Muscle of arm (tissue), 12 donors: ENCODE results near the gene NUDT4B. TPM values are rescaled to one million over a fixed set of nuclear protein-coding genes. Genes with fewer than 3 reads are reported as not detected.
"Not testable (repeated sequence)": the region's sequence is repeated elsewhere in the genome, so short reads cannot be mapped to it uniquely, and the experiment has no call there.

ENCODE experiments used
- DNase-seq: peaks from one replicate; pipeline ENCODE4 v3.0.0-alpha.2; 2013
- polyA plus RNA-seq, 12 donors: library from polyadenylated mRNA; unstranded; fragments of 120-200 nt; gene quantifications; one replicate each; pipeline ENCODE4 v1.2.1, GENCODE V29; 2013; ENCODE audit not compliant: insufficient read length in 12 of 12

NUDT4B gene
- polyA plus RNA-seq, 12 donors: 0.50 to 9.8 (median 0.96) TPM; not detected in 4

GRCh38 chr1:148733585-148734310 is 14.8 kb upstream of the NUDT4B start:
- not testable (repeated sequence) for DNase-seq

GRCh38 chr1:148734311-148734662 is 14.3 kb upstream of the NUDT4B start:
- not testable (repeated sequence) for DNase-seq

DNA sequence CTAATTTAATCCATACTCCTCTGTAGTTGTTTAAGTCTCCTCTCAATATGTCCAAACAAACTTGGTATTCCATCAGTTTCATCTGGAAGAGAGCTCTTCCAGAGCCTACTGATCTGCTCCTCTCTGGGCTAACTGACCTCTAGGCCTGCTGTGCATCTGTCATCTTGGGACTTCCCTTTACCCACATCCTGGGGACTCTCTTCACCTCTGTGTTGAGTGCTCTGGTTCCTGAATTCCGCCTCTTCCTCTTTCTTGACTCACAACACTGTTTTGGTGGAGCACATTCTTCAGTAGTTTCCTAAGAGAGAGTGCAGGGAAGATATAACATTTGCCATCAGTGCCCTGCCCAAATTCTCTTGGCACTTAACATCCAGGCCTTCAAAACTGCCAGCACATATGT is 13.0 kb upstream of the NUDT4B start:
- DNase-seq: not testable (repeated sequence)

DNA sequence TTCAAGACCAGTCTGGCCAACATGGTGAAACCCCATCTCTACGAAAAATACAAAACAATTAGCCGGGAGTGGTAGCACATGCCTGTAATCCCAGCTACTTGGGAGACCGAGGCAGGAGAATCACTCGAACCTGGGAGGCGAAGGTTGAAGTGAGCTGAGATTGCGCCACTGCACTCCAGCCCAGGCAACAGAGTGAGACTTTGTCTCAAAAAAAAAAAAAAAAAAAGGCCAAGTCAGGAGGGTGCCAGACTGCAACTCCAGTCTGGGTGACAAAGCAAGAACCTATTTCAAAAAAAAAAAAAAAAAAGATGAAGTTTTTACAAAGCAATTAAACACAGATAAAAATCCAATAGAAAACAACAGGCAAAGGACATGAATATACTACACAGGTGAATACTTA is 9.9 kb upstream of the NUDT4B start:
- DNase-seq: not testable (repeated sequence)

- not testable (repeated sequence) for DNase-seq
These were observed 5.4 kb upstream of the NUDT4B start for GRCh38 chr1:148743200-148743599.

DNA sequence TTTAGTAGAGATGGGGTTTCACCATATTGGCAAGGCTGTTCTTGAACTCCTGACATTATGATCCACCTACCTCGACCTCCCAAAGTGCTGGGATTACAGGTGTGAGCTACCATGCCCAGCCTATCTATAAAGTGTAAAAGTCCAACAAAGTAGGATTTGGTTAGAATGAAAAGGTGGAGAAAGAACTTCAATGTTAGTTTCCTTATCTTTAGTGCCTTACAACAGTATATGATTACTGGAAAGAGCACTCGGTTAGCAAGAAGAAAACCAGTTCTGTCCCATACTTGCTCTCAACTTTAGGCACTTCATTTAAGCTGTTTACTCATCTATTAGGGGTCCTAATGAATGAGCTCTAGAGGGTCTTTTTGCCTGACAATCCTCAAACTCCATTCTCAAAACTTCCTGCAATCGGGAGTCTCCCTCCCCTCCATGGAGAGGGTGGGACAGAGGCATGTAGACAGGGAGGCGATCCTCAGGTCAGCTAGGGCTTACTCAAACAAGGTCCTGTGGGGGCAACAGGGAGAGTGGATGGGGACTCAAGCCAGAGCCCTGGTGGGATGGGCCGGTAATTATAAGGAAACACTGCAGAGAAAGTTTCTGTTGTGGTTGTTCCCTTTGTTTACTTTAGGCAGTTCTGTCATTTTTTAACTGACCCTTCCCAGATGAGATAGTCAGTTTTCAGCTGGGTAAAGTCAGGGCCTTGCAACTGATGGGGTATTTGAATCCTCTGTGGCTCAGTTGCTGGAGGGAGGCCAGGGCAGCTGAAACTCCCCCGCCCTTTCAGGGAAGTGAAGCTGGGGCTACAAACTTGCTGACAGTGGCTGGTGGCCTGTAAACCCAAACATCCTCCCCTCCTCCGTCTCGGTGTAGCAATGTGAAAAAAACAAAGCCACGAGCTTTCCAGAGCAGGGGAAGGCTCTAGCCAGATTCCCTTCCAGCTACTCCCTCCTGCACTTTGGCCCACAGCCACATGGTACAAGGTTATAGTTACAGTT is 4.6 kb upstream of the NUDT4B start:
- not testable (repeated sequence) for DNase-seq

DNA sequence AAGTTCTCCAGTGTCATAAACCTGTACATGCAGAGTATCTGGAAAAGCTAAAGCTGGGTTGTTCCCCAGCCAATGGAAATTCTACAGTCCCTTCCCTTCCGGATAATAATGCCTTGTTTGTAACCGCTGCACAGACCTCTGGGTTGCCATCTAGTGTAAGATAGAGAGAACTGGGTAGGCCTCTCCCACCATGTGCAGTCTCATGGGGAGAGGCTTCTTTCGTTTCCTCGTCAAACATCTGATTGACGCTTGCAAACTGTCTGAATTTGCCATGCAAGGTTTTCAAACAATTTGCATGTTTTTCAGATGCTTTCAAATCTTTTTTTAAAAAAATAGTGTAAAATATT is 734 bp downstream of the NUDT4B start:
- DNase-seq: not testable (repeated sequence)

GRCh38 chr1:148756231-148756630 is 7.7 kb downstream of the NUDT4B start:
- not testable (repeated sequence) for DNase-seq

DNA sequence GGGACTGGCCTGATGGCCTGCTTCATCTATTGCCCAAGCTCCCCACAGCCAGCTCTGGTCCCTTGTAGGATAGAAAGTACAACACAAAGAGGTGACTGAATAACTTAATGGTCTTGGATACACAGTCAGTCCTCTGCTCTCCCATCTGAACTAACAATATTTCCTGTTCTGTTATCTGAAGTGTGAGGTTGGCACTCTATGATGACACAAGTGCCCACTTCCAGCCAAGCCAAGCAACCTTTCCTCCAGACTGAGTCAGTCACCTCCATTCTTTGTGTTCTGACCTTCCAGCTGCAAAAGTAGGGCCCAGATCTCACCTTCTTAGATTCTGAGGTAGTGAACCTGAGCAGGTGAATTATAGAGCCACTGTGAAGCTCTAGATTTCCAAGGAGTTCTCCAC is 8.9 kb downstream of the NUDT4B start:
- not testable (repeated sequence) for DNase-seq

DNA sequence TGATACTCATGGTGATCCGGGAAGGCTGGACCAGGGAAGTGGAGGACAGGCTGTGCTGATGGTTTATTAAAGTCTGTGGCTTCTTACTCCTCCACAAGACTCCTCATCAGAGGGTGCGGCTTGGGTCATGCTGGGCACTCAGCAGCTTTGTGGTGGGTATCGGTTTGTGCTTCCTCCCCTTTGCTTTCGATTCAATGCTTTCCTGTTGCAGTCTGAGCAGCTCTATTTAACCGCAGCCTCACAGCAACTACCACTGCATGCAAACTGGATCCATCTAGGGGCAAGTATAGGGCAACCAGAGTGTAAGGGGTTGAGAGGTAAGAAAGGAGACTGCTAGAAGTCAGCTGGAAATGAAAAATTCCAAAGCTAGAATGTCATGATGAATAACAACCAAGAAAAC is 9.8 kb downstream of the NUDT4B start:
- DNase-seq: not testable (repeated sequence)

GRCh38 chr1:148758925-148759324 is 10.4 kb downstream of the NUDT4B start:
- not testable (repeated sequence) for DNase-seq

DNA sequence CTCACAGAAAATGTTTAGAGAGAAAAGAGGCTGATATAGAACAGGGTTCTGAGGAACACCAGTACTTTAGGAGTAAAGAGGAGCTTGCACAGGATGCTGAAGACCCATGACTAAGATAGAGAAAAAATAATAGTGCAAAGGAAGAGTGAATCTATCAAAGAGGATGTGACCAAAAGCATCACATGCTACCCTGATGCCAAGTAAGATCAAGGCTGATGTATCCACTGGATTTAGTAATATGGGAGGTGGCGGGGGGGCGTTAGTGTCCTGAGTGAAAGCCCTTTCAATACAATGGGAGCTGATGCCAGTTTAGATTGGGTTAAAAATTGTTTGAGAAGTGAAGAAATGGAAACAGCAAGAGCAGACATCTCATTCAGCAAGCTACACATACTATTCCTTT is 11.2 kb downstream of the NUDT4B start:
- DNase-seq: not testable (repeated sequence)

GRCh38 chr1:148760206-148760605 is 11.6 kb downstream of the NUDT4B start:
- DNase-seq: not testable (repeated sequence)

- DNase-seq: not testable (repeated sequence)
These were observed 12.8 kb downstream of the NUDT4B start for GRCh38 chr1:148761360-148761759.

- not testable (repeated sequence) for DNase-seq
These were observed 16.9 kb downstream of the NUDT4B start for GRCh38 chr1:148765238-148766019.

DNA sequence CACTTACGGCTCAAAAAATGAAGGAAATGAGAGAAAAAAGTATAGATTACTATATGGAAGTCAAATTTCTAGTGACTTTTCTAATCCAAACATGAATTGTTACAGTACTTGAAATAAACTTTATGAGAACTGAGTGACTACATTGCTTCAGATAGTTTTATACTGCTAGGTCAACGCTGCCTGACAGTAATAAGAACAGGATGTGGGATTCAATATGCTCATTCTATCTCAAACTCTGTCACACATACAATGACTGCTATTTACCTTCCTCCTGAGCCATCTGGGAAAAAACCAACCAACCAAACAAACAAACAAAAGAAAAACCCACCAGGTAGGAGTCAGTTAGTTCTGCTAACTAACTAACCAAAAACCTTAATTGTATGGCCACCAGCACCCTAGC is 20.0 kb downstream of the NUDT4B start:
- DNase-seq: not testable (repeated sequence)

GRCh38 chr1:148769495-148769894 is 20.9 kb downstream of the NUDT4B start:
- not testable (repeated sequence) for DNase-seq

DNA sequence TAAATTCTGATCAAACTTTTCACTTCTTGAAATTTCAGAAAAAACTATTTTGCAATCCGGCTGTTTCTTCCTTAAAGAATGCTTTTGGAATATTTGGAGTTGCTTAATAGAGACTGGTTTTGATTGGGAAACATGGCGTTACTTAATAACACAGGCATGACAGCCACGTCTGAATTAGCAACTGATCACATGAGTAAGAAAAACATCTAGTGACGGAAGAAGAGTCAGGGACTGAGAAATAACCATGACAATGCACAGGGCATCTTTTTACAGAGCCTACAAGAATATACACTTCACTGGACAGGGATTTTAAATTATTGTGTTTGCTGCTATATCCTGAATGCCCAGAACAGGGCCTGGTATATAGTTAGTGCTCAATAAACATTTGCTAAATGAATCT is 25.1 kb downstream of the NUDT4B start:
- not testable (repeated sequence) for DNase-seq

DNA sequence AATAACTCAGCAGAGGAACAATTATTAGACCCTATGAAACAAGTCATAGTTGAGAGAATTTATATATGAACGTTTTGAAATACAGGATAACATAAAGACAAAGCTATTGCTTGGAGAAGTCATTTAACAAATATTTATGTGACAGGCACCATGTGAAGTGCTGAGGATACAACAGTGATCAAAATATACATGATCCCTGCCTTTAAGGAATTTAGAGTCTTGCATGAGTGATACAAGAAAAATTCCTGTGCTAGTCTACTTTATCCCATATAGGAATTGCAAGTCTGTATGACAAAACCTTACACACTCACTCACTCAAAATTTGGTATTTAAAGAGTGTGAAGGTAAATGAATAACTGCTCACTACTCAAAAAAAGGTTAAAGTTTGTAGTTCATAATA is 25.5 kb downstream of the NUDT4B start:
- not testable (repeated sequence) for DNase-seq

DNA sequence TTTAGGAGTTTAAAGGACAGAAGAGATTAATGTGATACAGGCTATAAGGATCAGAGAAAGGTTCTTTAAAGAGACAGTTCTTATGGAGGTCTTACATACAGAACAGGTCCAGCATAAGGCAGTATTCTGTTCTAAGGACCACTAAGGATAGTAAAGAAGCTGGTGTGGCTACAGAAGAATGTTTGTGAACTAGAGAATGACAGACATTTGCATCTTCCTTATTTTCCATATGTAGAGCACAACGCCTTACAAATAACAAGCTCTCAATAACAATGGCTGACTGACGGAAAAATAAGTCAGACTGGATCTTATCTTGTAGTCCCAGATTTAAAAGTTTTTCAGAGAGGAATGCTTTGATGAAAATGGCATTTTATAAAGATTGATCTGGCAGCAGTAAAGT is 26.7 kb downstream of the NUDT4B start:
- DNase-seq: not testable (repeated sequence)

DNA sequence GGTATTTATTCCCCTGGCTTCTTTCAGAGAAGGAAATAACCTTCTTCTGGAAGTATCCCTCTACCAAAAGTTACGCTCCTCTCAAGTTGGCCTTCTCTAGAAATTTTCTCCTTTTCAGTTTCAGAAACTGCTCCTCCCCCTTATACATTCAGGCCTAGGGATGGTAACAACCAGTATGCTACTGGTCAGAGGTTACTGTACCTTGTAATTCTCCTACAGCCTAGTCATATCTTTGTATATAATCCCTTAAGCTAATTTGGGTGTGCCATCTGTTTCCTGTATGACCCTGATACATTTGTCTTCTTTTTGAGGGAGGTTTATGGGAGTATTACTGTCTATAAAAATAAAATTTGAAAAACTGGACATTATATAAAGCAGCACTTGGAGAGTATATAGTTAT is 29.1 kb downstream of the NUDT4B start:
- DNase-seq: not testable (repeated sequence)

DNA sequence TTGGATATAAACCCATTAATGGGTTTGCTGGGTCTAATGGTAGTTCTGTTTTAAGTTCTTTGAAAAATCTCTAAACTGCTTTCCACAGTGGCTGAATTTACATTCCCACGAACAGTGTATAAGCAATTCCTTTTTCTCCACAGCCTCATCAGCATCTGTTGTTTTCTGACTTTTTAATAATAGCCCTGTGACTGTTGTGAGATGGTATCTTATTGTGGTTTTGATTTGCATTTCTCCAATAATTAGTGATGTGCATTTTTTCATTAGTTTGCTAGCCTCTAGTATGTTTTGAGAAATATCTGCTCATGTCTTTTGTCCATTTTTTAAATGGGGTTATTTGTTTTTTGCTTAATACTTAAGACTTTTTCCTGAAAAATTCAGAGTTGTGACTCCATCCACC is 31.8 kb downstream of the NUDT4B start:
- not testable (repeated sequence) for DNase-seq
